Activated CD4-positive, alpha-beta T cell treated with anti-CD3 and anti-CD28 coated beads for 36 hours (primary cell): Measurements from ENCODE around the gene UBIAD1. TPM values are rescaled to one million over a fixed set of nuclear protein-coding genes. Genes with fewer than 3 reads are reported as not detected.

ENCODE experiments used
- ATAC-seq: fragments of 200-7000 bp; cut with Tn5 transposase; one replicate; pipeline ENCODE4 v1.10.0; 2021; ENCODE audit warnings: mild to moderate bottlenecking, moderate library complexity
- CTCF ChIA-PET: fragments of 350-600 bp; sonication (Branson Sonifier 250); formaldehyde crosslinking; loops from one replicate; lab custom pipeline; 2021; ENCODE audit warnings: antibody characterized with exemption; lab: Charles Lee
- POLR2A ChIA-PET: fragments of 350-600 bp; sonication (Branson Sonifier 250); formaldehyde crosslinking; loops from one replicate; lab custom pipeline; 2021; ENCODE audit warnings: antibody characterized with exemption, inconsistent platforms; lab: Charles Lee
- DNase-seq: peaks from one replicate; pipeline ENCODE4 v3.0.0-alpha.2; 2020
- H3K27ac Mint-ChIP-seq: one replicate; pipeline ENCODE4 v1.8.0; 2021; ENCODE audit warnings: mixed read lengths
- H3K27me3 Mint-ChIP-seq: one replicate; pipeline ENCODE4 v1.8.0; 2021; ENCODE audit warnings: mixed read lengths
- H3K36me3 Mint-ChIP-seq: one replicate; pipeline ENCODE4 v1.8.0; 2021; ENCODE audit warnings: low read depth, mixed read lengths
- H3K4me1 Mint-ChIP-seq: one replicate; pipeline ENCODE4 v1.8.0; 2021; ENCODE audit warnings: mixed read lengths
- H3K4me3 Mint-ChIP-seq: one replicate; pipeline ENCODE4 v1.8.0; 2021; ENCODE audit warnings: mild to moderate bottlenecking, moderate library complexity, mixed read lengths
- H3K9me3 Mint-ChIP-seq: one replicate; pipeline ENCODE4 v1.8.0; 2021; ENCODE audit warnings: low read depth, mixed read lengths
- intact Hi-C, 2 experiments: fragments of 100-400 bp; cut with DNase I in 1 of 2; cut with micrococcal nuclease in 1 of 2; formaldehyde crosslinking; loops; one replicate each; pipeline versions ENCODE4 v1.14.2 to v1.15.1; 2022 to 2024; cut with DNase I, micrococcal nuclease
- total RNA-seq, 2 experiments: library from RNA; stranded (reverse); gene quantifications; one replicate each; pipeline ENCODE4 v1.2.3, GENCODE V29; 2021

Gene UBIAD1
- total RNA-seq, 2 experiments from 2014 or later = 29.2 to 32.0 TPM

DNA sequence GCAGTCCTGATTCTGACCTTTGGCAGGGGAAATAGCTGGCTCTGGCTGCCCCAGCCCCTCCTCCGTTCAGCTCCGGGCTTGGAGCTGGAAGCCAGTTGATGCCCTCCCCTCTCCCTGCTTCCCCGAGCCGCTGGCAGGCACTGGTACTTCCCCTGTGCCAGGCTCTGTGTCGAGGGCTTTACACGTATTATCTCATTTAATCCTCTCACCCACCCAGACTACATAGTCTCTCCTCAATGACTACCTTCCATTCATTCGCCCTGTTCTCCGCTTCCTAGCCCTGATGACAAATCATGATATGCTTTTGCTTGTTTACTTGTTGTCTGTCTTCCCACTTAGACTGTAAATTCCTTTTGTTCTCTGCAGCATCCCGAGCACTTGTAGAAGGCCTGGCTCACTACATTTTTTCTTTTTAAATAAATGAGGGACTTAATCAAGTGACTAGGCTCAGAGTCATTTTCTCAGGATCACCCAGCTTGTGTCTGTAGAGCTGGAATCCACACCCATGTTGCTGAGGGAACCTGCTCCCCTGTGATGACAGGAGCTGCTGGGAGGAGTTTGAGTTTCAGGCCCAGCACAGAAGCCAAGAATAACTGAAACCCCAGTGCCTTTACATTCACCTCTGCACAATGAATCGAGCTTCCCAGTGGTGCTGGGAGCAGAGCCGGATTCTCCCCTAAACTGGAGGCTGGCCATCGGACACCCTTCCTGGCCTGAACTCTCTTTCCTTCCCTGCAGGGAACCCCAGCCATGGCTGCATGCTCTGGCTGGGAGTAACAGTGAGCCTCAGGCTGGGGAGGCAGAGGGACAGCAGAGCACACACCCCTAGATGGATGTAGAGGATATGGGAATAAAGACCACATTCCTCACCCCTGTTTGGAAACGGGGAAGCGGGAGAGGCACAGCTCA is 58.3 kb downstream of the UBIAD1 start:
- DNase-seq = no peak
- ChIA-PET CTCF (no interaction called here), POLR2A (no interaction called here)
- no peak for ATAC-seq
- H3K4me1 Mint-ChIP-seq = no peaks in the 10 kb centered on the region
- H3K9me3 Mint-ChIP-seq = no peaks in the 10 kb centered on the region
- intact Hi-C loops = no loop called here
- no peaks in the 10 kb centered on the region for H3K27me3 Mint-ChIP-seq
- H3K27ac Mint-ChIP-seq = no peak overlapping the region
- no peak overlapping the region for H3K4me3 Mint-ChIP-seq
- H3K36me3 Mint-ChIP-seq = no peaks in the 10 kb centered on the region

DNA sequence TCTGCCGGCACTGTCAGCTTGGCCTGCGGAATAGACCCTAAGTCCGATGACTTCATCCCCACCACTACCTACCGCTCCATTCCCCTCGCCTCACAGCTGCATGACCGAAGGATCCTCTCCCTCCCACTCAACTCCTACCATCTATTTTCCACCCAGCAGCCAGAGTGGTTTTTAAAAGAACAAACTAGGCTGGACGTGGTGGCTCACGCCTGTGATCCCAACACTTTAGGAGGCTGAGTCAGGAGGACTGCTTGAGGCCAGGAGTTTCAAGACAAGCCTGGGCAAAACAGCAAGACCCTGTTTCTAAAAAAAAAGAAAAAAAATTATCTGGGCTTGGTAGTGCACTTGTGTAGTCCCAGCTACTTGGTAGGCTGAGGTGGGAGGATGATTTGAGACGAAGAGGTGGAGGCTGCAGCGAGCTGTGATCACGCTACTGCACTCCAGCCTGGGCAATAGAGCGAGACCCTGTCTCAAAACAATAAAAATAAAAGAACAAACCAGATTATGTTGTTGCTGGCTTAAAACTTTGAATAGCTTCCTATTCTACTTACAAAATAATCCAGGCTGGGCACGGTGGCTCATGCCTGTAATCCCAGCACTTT is 59.0 kb downstream of the UBIAD1 start:
- intact Hi-C loops = no loop called here
- POLR2A ChIA-PET = interaction anchor here (0.7 kb wide), 1 partner anchor 112 kb away, joined by 5 read pairs; no protein-coding TSS in a partner anchor
- DNase-seq (no peak), ATAC-seq (no peak)
- no peak overlapping the region for H3K4me3 Mint-ChIP-seq
- H3K36me3 Mint-ChIP-seq = no peaks in the 10 kb centered on the region
- CTCF ChIA-PET = interaction anchor here (0.9 kb wide), 1 partner anchor 16 kb away, joined by 3 read pairs; no protein-coding TSS in a partner anchor
- H3K27ac Mint-ChIP-seq = no peak overlapping the region
- H3K4me1 Mint-ChIP-seq = no peaks in the 10 kb centered on the region
- H3K27me3 Mint-ChIP-seq = no peaks in the 10 kb centered on the region
- H3K9me3 Mint-ChIP-seq = no peaks in the 10 kb centered on the region

DNA sequence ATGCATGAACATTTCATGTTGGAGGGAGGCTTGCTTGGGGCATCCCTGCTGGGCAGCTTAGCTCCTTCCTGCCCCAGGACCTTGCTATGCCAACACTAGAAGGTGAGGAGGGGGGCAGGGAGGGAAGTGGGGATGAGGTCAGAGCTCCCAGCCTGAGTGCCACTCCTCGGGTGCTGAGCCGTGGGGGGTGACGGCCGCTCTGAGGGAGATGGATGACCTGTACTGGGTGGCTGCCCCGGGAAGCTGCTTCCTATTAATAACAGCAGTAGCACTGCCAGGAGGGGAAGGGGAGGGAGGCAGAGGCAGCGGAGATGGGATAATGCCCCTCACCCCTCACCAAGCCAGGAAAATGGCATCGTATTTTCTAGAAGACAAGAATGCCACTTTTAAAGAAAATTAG is 60.6 kb downstream of the UBIAD1 start:
- no peaks in the 10 kb centered on the region for H3K4me1 Mint-ChIP-seq
- H3K4me3 Mint-ChIP-seq = no peak overlapping the region
- no peak overlapping the region for H3K27ac Mint-ChIP-seq
- H3K27me3 Mint-ChIP-seq = peaks cover 4% of the 10 kb centered on the region
- POLR2A ChIA-PET = interaction anchor here (0.7 kb wide), 1 partner anchor 19 kb away, joined by 4 read pairs; no protein-coding TSS in a partner anchor
- no peaks in the 10 kb centered on the region for H3K36me3 Mint-ChIP-seq
- H3K9me3 Mint-ChIP-seq = no peaks in the 10 kb centered on the region
- intact Hi-C loops = no loop called here
- ATAC-seq = no peak
- CTCF ChIA-PET = no interaction called here
- DNase-seq = no peak

DNA sequence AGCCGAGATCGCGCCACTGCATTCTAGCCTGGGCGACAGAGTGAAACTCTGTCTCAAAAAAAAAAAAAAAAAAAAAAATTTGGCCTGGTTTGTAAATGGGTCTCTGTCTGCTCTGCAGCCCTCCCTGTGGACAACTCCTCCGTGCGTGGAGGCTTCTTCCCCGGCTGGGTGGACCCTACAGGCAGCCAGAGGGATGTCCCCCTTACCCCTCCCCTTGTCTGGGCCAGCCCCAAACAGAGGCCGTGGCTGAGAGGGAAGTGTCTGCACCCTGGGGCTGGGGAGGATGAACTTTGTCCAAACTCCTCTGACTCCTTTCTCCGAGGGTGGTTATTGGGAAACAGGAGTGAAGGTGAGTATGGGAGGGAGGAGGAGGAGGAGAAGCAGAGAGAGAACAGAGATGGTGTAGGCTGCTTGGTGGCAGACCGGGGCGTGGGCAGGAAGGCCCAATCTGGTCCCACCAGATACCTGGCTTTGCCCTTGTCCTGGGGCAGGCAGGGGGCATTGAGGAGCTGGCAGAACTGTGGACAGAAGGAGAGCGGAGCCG is 61.3 kb downstream of the UBIAD1 start:
- no peak for DNase-seq
- H3K27me3 Mint-ChIP-seq = peaks cover 9% of the 10 kb centered on the region
- intact Hi-C loops = no loop called here
- H3K27ac Mint-ChIP-seq = no peak overlapping the region
- POLR2A ChIA-PET = interaction anchor here (0.7 kb wide), 1 partner anchor 19 kb away, joined by 4 read pairs; no protein-coding TSS in a partner anchor
- no peaks in the 10 kb centered on the region for H3K4me1 Mint-ChIP-seq
- no peaks in the 10 kb centered on the region for H3K36me3 Mint-ChIP-seq
- no peaks in the 10 kb centered on the region for H3K9me3 Mint-ChIP-seq
- ATAC-seq = no peak
- no peak overlapping the region for H3K4me3 Mint-ChIP-seq
- CTCF ChIA-PET = interaction anchor here (0.6 kb wide), 1 partner anchor 76 kb away, joined by 3 read pairs; no protein-coding TSS in a partner anchor

DNA sequence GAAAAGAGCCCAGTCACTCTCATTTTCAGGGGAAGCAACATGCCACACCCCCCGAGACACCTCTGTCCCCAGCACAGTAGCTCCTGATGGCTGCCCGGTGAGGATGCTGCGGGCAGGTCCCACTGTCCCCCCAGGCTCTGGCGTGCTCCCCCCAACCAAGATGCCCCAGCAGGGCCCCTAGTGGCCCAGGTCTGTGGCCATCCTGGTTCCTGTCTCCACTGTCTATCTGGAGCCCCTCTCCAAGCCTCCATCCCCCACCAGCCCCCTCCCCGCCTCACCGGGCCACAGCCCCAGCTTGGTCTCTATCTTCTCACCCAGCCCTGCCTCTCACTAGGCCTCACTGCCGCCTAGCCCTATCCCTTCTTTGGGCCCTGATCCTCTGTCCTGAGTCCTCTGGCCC is 61.8 kb downstream of the UBIAD1 start:
- CTCF ChIA-PET = interaction anchor here (0.6 kb wide), 1 partner anchor 75 kb away, joined by 3 read pairs; no protein-coding TSS in a partner anchor
- intact Hi-C loops = loop anchor here (5.0 kb wide), 2 partner anchors 307 to 382 kb away; no protein-coding TSS in a partner anchor
- no peak overlapping the region for H3K27ac Mint-ChIP-seq
- peaks cover 9% of the 10 kb centered on the region for H3K27me3 Mint-ChIP-seq
- DNase-seq = no peak
- ATAC-seq = no peak
- H3K4me3 Mint-ChIP-seq = no peak overlapping the region
- H3K4me1 Mint-ChIP-seq = no peaks in the 10 kb centered on the region
- H3K36me3 Mint-ChIP-seq = no peaks in the 10 kb centered on the region
- POLR2A ChIA-PET = no interaction called here
- H3K9me3 Mint-ChIP-seq = no peaks in the 10 kb centered on the region

DNA sequence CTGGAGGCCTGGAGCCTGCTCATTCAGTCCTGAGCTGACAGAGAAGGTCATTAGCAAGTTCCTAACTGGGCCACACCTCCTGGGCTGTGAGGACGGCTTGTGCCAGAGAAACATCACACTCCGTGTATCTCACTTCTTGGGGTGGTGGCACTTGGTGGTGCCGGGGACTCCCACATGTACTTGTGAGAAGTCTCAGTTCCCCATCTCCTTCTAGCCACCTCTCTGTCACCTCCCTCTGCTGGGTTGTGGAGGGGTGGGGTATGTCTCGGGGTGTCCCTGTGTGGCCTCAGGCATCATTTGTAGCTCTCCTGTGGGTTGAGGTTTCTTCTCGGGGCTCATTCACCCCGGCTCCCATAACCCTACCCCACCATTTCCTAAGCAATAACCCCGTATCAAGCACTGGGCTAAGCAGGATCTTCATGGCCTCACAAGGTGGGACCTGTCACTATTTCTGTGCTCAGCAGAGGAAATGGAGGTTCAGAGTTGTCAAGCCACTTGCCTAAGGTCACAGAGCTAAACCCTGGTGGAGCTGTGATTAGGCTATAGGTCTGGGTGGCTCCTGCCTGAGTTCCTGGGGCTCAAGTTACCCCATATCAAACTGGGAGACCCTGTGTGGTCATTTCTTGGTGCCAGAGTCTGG is 62.5 kb downstream of the UBIAD1 start:
- ChIA-PET POLR2A (no interaction called here), CTCF (interaction anchor here (0.6 to 1.2 kb wide), 5 partner anchors 22 to 307 kb away, joined by 3 to 5 read pairs (median 3); no protein-coding TSS in a partner anchor)
- no peak overlapping the region for H3K27ac Mint-ChIP-seq
- H3K27me3 Mint-ChIP-seq = peaks cover 14% of the 10 kb centered on the region
- H3K36me3 Mint-ChIP-seq = no peaks in the 10 kb centered on the region
- no peak for DNase-seq
- H3K9me3 Mint-ChIP-seq = no peaks in the 10 kb centered on the region
- no peak for ATAC-seq
- intact Hi-C loops = loop anchor here (5.0 kb wide), 2 partner anchors 307 to 382 kb away; no protein-coding TSS in a partner anchor
- no peak overlapping the region for H3K4me3 Mint-ChIP-seq
- H3K4me1 Mint-ChIP-seq = no peaks in the 10 kb centered on the region

DNA sequence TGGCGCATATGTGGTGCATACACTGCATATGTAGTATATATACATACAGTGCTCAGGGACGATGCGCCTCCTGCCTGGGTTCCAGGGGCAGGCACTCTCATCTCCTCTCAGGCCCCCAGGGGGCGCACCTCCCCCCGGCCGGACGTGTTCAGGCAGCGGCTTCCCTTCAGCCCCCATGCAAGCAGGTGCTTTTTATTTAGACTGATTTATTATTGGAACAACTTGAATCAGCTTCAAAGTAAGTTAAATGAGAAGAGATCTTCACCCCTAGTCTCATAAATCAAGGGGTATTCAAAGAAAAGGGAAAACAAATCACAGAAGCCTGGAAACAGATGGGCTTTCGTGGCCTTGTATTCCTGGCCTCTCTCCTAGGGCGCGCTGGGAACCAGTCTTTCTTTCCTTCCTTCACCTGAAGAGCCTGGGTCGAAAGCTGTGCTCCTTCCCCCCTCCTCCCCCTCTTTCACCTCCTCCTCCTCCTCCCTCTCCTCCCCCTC is 64.6 kb downstream of the UBIAD1 start:
- H3K4me1 Mint-ChIP-seq = no peaks in the 10 kb centered on the region
- DNase-seq = peak; percentile 86
- no peak overlapping the region for H3K27ac Mint-ChIP-seq
- POLR2A ChIA-PET = no interaction called here
- CTCF ChIA-PET = interaction anchor here (0.6 to 1.2 kb wide), 11 partner anchors 10 to 306 kb away, joined by 3 to 5 read pairs (median 3); no protein-coding TSS in a partner anchor
- no peaks in the 10 kb centered on the region for H3K9me3 Mint-ChIP-seq
- H3K36me3 Mint-ChIP-seq = no peaks in the 10 kb centered on the region
- intact Hi-C loops = loop anchor here (1.0 to 5.0 kb wide), 4 partner anchors 300 to 380 kb away; no protein-coding TSS in a partner anchor
- peak; percentile 96 for ATAC-seq
- H3K27me3 Mint-ChIP-seq = peaks cover 14% of the 10 kb centered on the region
- no peak overlapping the region for H3K4me3 Mint-ChIP-seq

Other genes with a start within 250 kb of the UBIAD1 start
- gene MASP2, start 226.0 kb upstream of the UBIAD1 start, total RNA-seq = not detected
- gene SRM, start 213.2 kb upstream of the UBIAD1 start, total RNA-seq = 100 to 1,000 TPM; 180 to 242 TPM
- gene EXOSC10, start 173.3 kb upstream of the UBIAD1 start, total RNA-seq = 10 to 100 TPM; 74.3 to 89.6 TPM
- not detected for gene ANGPTL7, start 83.8 kb upstream of the UBIAD1 start, total RNA-seq
- gene MTOR, start 10.6 kb upstream of the UBIAD1 start, total RNA-seq = 10 to 100 TPM; 32.3 to 36.3 TPM
- gene DISP3, start 206.0 kb downstream of the UBIAD1 start, total RNA-seq = under 1 TPM; 0.55 to 0.58 TPM